RWPE1 (cell line): ENCODE results near the gene FLVCR2.

Experiments used
- CTCF ChIA-PET: fragments of 350-600 bp; sonication (Branson Sonifier 250); formaldehyde crosslinking; extraction: SDS; loops from one replicate; lab custom pipeline; 2021; lab: Yijun Ruan, JAX
- POLR2A ChIA-PET: fragments of 400-600 bp; formaldehyde crosslinking; extraction: SDS; loops from one replicate; lab custom pipeline; 2020; ENCODE audit warnings: antibody characterized with exemption; ENCODE audit not compliant: low non-redundant PET; lab: Yijun Ruan, JAX
- DNase-seq: peaks from one replicate; pipeline ENCODE4 v3.0.0; 2012; ENCODE audit warnings: low spot score
- H3K27ac ChIP-seq: fragments of 450-650 bp; 2 replicates; pipeline ENCODE4 v1.5.1; 2017
- TF ChIP-seq, protein P1 (sequence below): fragments of 450-650 bp; conservative IDR thresholded peaks from 2 replicates; pipeline ENCODE4 v1.5.1; 2017; ENCODE audit warnings: low read depth, mild to moderate bottlenecking

FLVCR2 gene

DNA sequence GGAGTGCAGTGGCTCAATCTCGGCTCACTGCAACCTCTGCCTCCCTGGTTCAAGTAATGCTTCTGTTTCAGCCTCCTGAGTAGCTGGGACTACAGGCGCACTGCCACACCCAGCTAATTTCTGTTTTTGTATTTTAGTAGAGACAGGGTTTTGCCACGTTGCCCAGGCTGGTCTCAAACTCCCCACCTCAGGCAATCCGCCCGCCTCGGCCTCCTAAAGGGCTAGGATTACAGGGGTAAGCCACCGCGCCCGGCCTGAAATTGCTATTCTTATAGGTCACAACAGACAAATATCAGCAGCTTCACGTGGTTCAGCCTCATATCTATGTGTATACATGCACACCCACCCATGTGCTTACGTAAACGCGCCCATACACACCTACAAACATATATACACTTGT lies 32.5 kb upstream of the FLVCR2 start:
- ChIA-PET POLR2A (no interaction called here), CTCF (interaction anchor here (0.6 to 0.9 kb wide), 2 partner anchors 25 to 57 kb away, joined by 3 to 4 read pairs; no protein-coding TSS in a partner anchor)
- DNase-seq = no peak
- TF ChIP-seq, protein P1, sequence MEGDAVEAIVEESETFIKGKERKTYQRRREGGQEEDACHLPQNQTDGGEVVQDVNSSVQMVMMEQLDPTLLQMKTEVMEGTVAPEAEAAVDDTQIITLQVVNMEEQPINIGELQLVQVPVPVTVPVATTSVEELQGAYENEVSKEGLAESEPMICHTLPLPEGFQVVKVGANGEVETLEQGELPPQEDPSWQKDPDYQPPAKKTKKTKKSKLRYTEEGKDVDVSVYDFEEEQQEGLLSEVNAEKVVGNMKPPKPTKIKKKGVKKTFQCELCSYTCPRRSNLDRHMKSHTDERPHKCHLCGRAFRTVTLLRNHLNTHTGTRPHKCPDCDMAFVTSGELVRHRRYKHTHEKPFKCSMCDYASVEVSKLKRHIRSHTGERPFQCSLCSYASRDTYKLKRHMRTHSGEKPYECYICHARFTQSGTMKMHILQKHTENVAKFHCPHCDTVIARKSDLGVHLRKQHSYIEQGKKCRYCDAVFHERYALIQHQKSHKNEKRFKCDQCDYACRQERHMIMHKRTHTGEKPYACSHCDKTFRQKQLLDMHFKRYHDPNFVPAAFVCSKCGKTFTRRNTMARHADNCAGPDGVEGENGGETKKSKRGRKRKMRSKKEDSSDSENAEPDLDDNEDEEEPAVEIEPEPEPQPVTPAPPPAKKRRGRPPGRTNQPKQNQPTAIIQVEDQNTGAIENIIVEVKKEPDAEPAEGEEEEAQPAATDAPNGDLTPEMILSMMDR = no peak
- no peak overlapping the region for H3K27ac ChIP-seq

DNA sequence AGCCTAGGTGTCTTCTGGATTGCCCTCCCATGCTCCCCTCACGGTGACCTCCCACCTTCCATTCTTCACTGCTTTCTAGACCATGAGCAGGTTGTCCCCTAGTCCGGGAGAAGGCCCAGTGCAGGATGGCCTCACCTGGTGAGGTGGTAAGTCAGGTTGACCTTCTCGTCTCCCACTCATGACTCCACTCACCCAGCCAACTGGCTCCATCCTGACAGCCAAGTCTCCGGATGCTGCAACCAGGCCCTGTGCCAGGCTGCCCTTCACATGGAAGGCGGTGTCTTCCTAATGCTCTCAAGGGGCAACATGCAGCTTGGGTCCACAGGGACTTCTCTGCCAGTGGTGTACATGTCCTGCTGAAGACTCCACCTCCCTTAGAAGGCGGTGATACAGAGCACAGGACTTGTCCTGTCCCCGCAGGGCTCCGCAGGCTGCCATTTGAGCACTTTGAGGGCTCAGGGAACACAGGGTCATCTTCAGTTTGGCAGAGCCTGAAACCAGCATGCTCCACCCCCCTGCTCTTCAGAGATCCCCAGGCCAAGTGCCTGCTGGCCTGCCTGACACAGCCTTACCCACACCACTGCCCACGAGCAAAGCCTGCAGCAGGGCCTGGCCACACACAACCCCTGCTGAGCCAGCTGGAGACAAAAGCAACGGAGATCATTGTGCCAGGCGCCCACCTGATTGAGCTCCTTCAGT lies 30.7 kb upstream of the FLVCR2 start:
- TF ChIP-seq, protein P1 = no peak
- H3K27ac ChIP-seq = no peak overlapping the region

DNA sequence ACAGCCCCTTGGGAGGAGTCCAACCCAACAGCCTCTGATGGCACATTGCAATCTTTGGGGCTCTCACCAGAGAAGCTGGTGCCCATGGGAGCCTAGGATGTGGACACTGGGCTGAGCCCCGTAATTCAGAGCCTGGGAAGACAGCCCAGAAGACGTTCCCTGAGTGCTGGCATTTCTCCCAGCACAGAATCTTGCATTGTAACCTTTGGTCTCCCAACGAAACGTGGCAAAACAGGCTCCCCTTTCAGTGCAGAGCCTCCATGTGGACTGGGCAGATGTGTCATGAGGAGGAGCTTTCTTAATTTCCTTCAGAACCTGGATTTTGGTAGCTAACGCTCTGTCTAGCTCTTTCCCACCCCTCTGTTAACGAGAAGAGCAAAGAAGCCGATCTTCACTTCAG lies 29.9 kb upstream of the FLVCR2 start:
- TF ChIP-seq, protein P1 = no peak
- no peak for DNase-seq
- ChIA-PET POLR2A (no interaction called here), CTCF (no interaction called here)
- no peak overlapping the region for H3K27ac ChIP-seq

More for the DNA sequence above, 30.7 kb upstream of the FLVCR2 start:
- ChIA-PET CTCF (no interaction called here), POLR2A (no interaction called here)
- DNase-seq = no peak

DNA sequence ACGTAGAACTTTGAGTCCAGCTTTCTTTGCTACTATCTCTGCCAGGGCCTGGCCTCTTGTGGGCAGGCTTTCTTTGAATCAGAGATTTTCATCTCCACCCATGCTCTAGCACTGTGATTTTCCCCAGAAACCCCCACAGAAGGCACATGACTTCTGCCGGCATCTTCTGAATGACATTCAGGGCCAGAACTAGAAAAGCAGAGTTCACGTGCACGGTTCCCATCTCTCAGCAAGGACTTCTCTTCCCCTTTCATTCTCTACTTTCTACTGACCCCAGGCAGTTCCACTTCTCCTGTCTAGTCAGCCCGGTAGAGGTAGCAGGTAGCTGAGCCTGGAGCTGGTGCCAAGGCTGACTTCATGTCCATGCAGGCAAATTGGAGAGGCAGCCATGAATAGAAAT lies 29.3 kb upstream of the FLVCR2 start:
- TF ChIP-seq, protein P1 = no peak
- DNase-seq = no peak
- POLR2A ChIA-PET = no interaction called here
- no peak overlapping the region for H3K27ac ChIP-seq
- CTCF ChIA-PET = no interaction called here

- TF ChIP-seq, protein P1 = no peak
- no peak for DNase-seq
- ChIA-PET POLR2A (no interaction called here), CTCF (interaction anchor here (0.7 kb wide), 1 partner anchor 355 kb away, joined by 3 read pairs; no protein-coding TSS in a partner anchor)
- no peak overlapping the region for H3K27ac ChIP-seq
Observed at GRCh38 chr14:75551021-75551420, 27.4 kb upstream of the FLVCR2 start.

DNA sequence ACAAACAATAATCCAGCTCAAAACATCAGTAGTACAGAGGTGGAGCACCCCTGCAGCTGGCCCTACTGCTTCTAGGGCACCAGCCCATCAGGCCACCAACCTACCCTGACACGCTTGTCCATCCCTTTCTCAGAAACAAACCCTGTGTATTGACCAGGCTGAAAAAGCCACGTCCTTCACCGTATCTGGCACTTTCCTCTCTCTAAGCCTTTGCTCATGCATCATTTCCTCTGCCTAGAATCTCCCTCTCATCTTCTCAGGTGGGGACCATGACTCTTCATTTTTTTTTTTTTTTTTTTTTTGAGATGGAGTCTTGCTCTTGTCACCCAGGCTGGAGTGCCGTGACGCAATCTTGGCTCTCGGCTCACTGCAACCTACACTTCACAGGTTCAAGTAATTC lies 25.3 kb upstream of the FLVCR2 start:
- CTCF ChIA-PET = interaction anchor here (0.5 to 1.4 kb wide), 3 partner anchors 12 to 584 kb away, joined by 3 to 6 read pairs (median 3); no protein-coding TSS in a partner anchor
- POLR2A ChIA-PET = no interaction called here
- H3K27ac ChIP-seq = no peak overlapping the region
- TF ChIP-seq, protein P1 = no peak
- no peak for DNase-seq
